ENCODE data around the gene PTPRJ.

GRCh38 chr11:48207881-48208280 is 227.5 kb downstream of the PTPRJ start:
- TF ChIP-seq EZH2 (IDR thresholded peaks at IDR 0.05; ENCODE audit: borderline replicate concordance), result no peak
- no peak for TF ChIP-seq CTCF (IDR thresholded peaks at IDR 0.05; ENCODE audit: poor library complexity)
- no peak for TF ChIP-seq EZH2phosphoT487 (IDR thresholded peaks at IDR 0.05; ENCODE audit: low read depth, severe bottlenecking, unreplicated experiment)

Data from hepatocyte (in vitro differentiated cells).